OCI-M1 (cell line): ENCODE measurements around the gene ANAPC13.

Source experiments
- DNase-seq: peaks from one replicate; lab custom pipeline; 2025; lab: John Stamatoyannopoulos, UW

Gene ANAPC13

GRCh38 chr3:134482622-134483021, 3.2 kb downstream of the ANAPC13 start:
- DNase-seq: no peak

GRCh38 chr3:134481166-134481565, 4.6 kb downstream of the ANAPC13 start:
- DNase-seq: no peak

GRCh38 chr3:134480546-134480945, 5.2 kb downstream of the ANAPC13 start:
- no peak for DNase-seq

GRCh38 chr3:134477938-134478337, 7.8 kb downstream of the ANAPC13 start:
- DNase-seq: no peak

GRCh38 chr3:134477002-134477401, 8.8 kb downstream of the ANAPC13 start:
- DNase-seq: no peak

GRCh38 chr3:134476306-134476705, 9.5 kb downstream of the ANAPC13 start:
- no peak for DNase-seq

- no peak for DNase-seq
Observed at GRCh38 chr3:134474956-134475355, 10.8 kb downstream of the ANAPC13 start.

- peak; percentile 85 for DNase-seq
Observed at GRCh38 chr3:134473868-134474546, 11.8 kb downstream of the ANAPC13 start.

- no peak for DNase-seq
Observed at GRCh38 chr3:134472831-134473230, 13.0 kb downstream of the ANAPC13 start.

- no peak for DNase-seq
Observed at GRCh38 chr3:134471521-134472193, 14.1 kb downstream of the ANAPC13 start.

- no peak for DNase-seq
Observed at GRCh38 chr3:134468519-134468918, 17.3 kb downstream of the ANAPC13 start.

GRCh38 chr3:134466331-134466730, 19.5 kb downstream of the ANAPC13 start:
- no peak for DNase-seq

GRCh38 chr3:134464689-134465365, 21.0 kb downstream of the ANAPC13 start:
- no peak for DNase-seq

GRCh38 chr3:134464064-134464688, 21.6 kb downstream of the ANAPC13 start:
- no peak for DNase-seq

- no peak for DNase-seq
Observed at GRCh38 chr3:134463676-134464063, 22.1 kb downstream of the ANAPC13 start.

GRCh38 chr3:134462331-134462941, 23.3 kb downstream of the ANAPC13 start:
- no peak for DNase-seq

- no peak for DNase-seq
Observed at GRCh38 chr3:134460965-134461364, 24.8 kb downstream of the ANAPC13 start.

GRCh38 chr3:134459562-134459961, 26.2 kb downstream of the ANAPC13 start:
- DNase-seq: no peak

GRCh38 chr3:134458406-134458945, 27.3 kb downstream of the ANAPC13 start:
- DNase-seq: no peak

- DNase-seq: no peak
Observed at GRCh38 chr3:134457376-134458074, 28.3 kb downstream of the ANAPC13 start.

- no peak for DNase-seq
Observed at GRCh38 chr3:134453631-134454030, 32.2 kb downstream of the ANAPC13 start.
